B cell (primary cell): ENCODE measurements around the gene SYNE1. TPM values are rescaled to one million over a fixed set of nuclear protein-coding genes. Genes with fewer than 3 reads are reported as not detected.

Source experiments
- ATAC-seq: fragments of 200-7000 bp; cut with Tn5 transposase; one replicate; pipeline ENCODE4 v1.10.0; 2021; ENCODE audit warnings: low read depth, mild to moderate bottlenecking, moderate number of reproducible peaks, moderate library complexity
- CTCF ChIA-PET: fragments of 350-600 bp; sonication (Branson Sonifier 250); formaldehyde crosslinking; loops from one replicate; lab custom pipeline; 2021; ENCODE audit warnings: antibody characterized with exemption, inconsistent platforms; lab: Charles Lee
- POLR2A ChIA-PET: fragments of 350-600 bp; sonication (Branson Sonifier 250); formaldehyde crosslinking; loops from one replicate; lab custom pipeline; 2021; ENCODE audit warnings: antibody characterized with exemption; lab: Charles Lee
- DNase-seq: peaks from one replicate; pipeline ENCODE4 v3.0.0; 2013
- H2AFZ ChIP-seq: 2 replicates; pipeline ENCODE4 v1.6.1; 2012; ENCODE audit warnings: mild to moderate bottlenecking, low read depth, low read length; ENCODE audit not compliant: insufficient read depth, poor library complexity, severe bottlenecking
- H3K27ac ChIP-seq, 2 donors: 1 replicate in 1 of 2; 2 replicates in 1 of 2; pipeline ENCODE4 v1.5.1; 2012 to 2013; ENCODE audit warnings: low read length in 2 of 2, mild to moderate bottlenecking in 2 of 2, moderate library complexity in 1 of 2
- H3K27me3 ChIP-seq, 4 experiments: fragments of 200-600 bp in 1 of 4; sonication (generic) in 1 of 4; replicated peaks in 1 of 4; 1 replicate in 2 of 4; 2 replicates in 2 of 4; pipeline versions ENCODE4 v1.6.1 to v1.7.0; 2013 to 2016; ENCODE audit warnings: low read length in 3 of 4, mild to moderate bottlenecking in 2 of 4, mixed read lengths in 1 of 4, moderate library complexity in 1 of 4; ENCODE audit not compliant: insufficient read depth in 4 of 4, control insufficient read depth in 3 of 4; ENCODE audit errors: control extremely low read depth in 1 of 4
- H3K36me3 ChIP-seq, 2 experiments: replicated peaks in 1 of 2; 1 replicate in 1 of 2; 2 replicates in 1 of 2; pipeline versions ENCODE4 v1.6.1 to v1.7.1; 2013; ENCODE audit warnings: low read length in 1 of 2; ENCODE audit not compliant: insufficient read depth in 2 of 2, control insufficient read depth in 1 of 2; ENCODE audit errors: control extremely low read depth in 1 of 2, extremely low read depth in 1 of 2
- H3K4me1 ChIP-seq, 2 donors: fragments of 200-600 bp in 1 of 2; sonication (generic) in 1 of 2; 1 replicate in 1 of 2; 2 replicates in 1 of 2; pipeline versions ENCODE4 v1.5.1 to v1.6.1; 2013 to 2017; ENCODE audit warnings: low read length in 2 of 2; ENCODE audit not compliant: control insufficient read depth in 2 of 2, insufficient read depth in 2 of 2
- H3K4me2 ChIP-seq: replicated peaks from 2 replicates; pipeline ENCODE3; 2012; ENCODE audit warnings: mild to moderate bottlenecking, low read depth, low read length; ENCODE audit not compliant: poor library complexity, severe bottlenecking
- H3K4me3 ChIP-seq, 5 experiments: fragments of 200-600 bp in 1 of 5; sonication (generic) in 1 of 5; 1 replicate in 3 of 5; 2 replicates in 2 of 5; pipeline versions ENCODE4 v1.5.1 to v1.7.0; 2011 to 2016; ENCODE audit warnings: low read length in 4 of 5, mild to moderate bottlenecking in 4 of 5, low read depth in 2 of 5, control low read depth in 1 of 5, moderate library complexity in 1 of 5; ENCODE audit not compliant: insufficient read depth in 1 of 5; ENCODE audit errors: control extremely low read depth in 1 of 5, extremely low read depth in 1 of 5
- H3K79me2 ChIP-seq: fragments of 200-600 bp; sonication (generic); one replicate; pipeline ENCODE4 v1.6.0; 2016; ENCODE audit warnings: low read length; ENCODE audit not compliant: control insufficient read depth, insufficient read depth
- H3K9ac ChIP-seq: fragments of 200-600 bp; sonication (generic); 2 replicates; pipeline ENCODE4 v1.6.1; 2017; ENCODE audit warnings: mild to moderate bottlenecking, low read length, moderate library complexity
- H3K9me3 ChIP-seq, 3 donors: one replicate each; pipeline versions ENCODE4 v1.6.1 to v1.7.1; 2013; ENCODE audit warnings: low read length in 2 of 3; ENCODE audit not compliant: control insufficient read depth in 2 of 3, insufficient read depth in 1 of 3; ENCODE audit errors: control extremely low read depth in 1 of 3
- H4K20me1 ChIP-seq: 2 replicates; pipeline ENCODE4 v1.6.0; 2012; ENCODE audit warnings: mild to moderate bottlenecking, low read length; ENCODE audit not compliant: insufficient read depth, control insufficient read depth, poor library complexity, severe bottlenecking
- H3K27ac Mint-ChIP-seq: one replicate; pipeline ENCODE4 v1.8.0; 2021; ENCODE audit warnings: mixed read lengths
- H3K27me3 Mint-ChIP-seq: one replicate; pipeline ENCODE4 v1.8.0; 2021; ENCODE audit warnings: mixed read lengths
- H3K4me1 Mint-ChIP-seq: one replicate; pipeline ENCODE4 v1.8.0; 2021; ENCODE audit warnings: mixed read lengths
- H3K4me3 Mint-ChIP-seq: one replicate; pipeline ENCODE4 v1.8.0; 2021; ENCODE audit warnings: mixed read lengths
- H3K9me3 Mint-ChIP-seq: one replicate; pipeline ENCODE4 v1.8.0; 2022; ENCODE audit warnings: mixed read lengths; ENCODE audit not compliant: insufficient read depth
- CTCF ChIP-seq: fragments of 200-600 bp; IDR thresholded peaks from one replicate; pipeline ENCODE4 v1.8.0; 2022; ENCODE audit warnings: antibody characterized with exemption, mild to moderate bottlenecking
- EZH2 ChIP-seq: IDR thresholded peaks from 2 replicates; pipeline ENCODE4 v1.6.1; 2012; ENCODE audit warnings: borderline replicate concordance, low read depth, mild to moderate bottlenecking, moderate library complexity, low read length; ENCODE audit not compliant: insufficient read depth, poor library complexity, severe bottlenecking
- WGBS: methylation state at CpG from one replicate; pipeline ENCODE4 v1.1.5; 2013; ENCODE audit warnings: missing lambda C conversion rate; ENCODE audit not compliant: insufficient coverage; 5-methylcytosine and 5-hydroxymethylcytosine counted together
- intact Hi-C: fragments of 100-400 bp; cut with micrococcal nuclease; formaldehyde crosslinking; loops from one replicate; pipeline ENCODE4 v1.10.0; 2022
- polyA plus RNA-seq: library from polyadenylated mRNA; depleted of rRNA; stranded (reverse); fragments of >200 nt; gene quantifications from 2 replicates; pipeline ENCODE4 v1.2.3, GENCODE V29; 2012
- small RNA-seq: library from RNA; depleted of rRNA; stranded (forward); fragments of <200 nt; gene quantifications from one replicate; pipeline ENCODE3, GENCODE V24; 2012; ENCODE audit warnings: low replicate concordance, low read depth; ENCODE audit not compliant: insufficient read length
- total RNA-seq, 2 donors: library from RNA; stranded (reverse); fragments of 120-200 nt in 1 of 2; gene quantifications; 1 replicate in 1 of 2; 2 replicates in 1 of 2; pipeline versions ENCODE4 v1.2.3 to v1.2.4, GENCODE V29; 2013 to 2022

SYNE1 gene
- total and polyA plus RNA-seq, 2 donors (not counting 1 experiment from before 2014, with no cell fraction given): 49.2 to 108 TPM

DNA sequence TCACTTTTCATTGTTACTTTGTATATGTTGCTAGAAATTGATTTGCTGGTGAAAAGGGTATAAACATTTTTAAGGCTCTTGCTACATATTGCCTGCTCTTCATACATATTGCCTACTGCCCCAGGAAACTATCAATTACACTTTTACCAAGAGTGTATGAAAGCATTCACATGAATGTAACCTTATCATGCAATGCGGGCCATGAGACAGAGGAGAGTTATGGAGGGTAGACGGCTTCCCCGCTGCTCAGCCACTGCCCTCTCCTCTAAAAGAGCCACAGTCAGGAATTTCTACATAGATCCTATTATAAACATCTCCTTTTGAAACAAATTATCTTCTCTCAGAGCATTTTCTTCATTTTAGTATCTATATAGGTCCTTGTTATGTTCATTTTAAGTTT lies 565.3 kb downstream of the SYNE1 start:
- intact Hi-C loops: no loop called here
- Histone ChIP-seq H3K27me3 (no peaks in the 10 kb centered on the region), H3K4me2 (no peak overlapping the region), H3K36me3 (no peaks in the 10 kb centered on the region), H3K9ac (no peak overlapping the region), H3K9me3 (peaks cover 0 to under 1% (median 0%) of the 10 kb centered on the region in 3 donors), H2AFZ (no peak overlapping the region), H3K79me2 (no peaks in the 10 kb centered on the region), H3K27ac (no peak overlapping the region), H4K20me1 (no peaks in the 10 kb centered on the region), H3K4me1 (no peaks in the 10 kb centered on the region), H3K4me3 (no peak overlapping the region)
- Mint-ChIP-seq H3K4me1 (no peaks in the 10 kb centered on the region), H3K27me3 (no peaks in the 10 kb centered on the region), H3K27ac (no peak overlapping the region), H3K9me3 (peaks cover 10% of the 10 kb centered on the region), H3K4me3 (no peak overlapping the region)
- TF ChIP-seq CTCF (no peak), EZH2 (no peak)
- no peak for ATAC-seq
- ChIA-PET CTCF (no interaction called here), POLR2A (no interaction called here)
- WGBS: no CpG with 5 or more reads among the region's 3 CpGs
- no peak for DNase-seq

Small RNA genes lying within 50 kb of the gene (small RNA-seq; reads per million reads assigned to genes)
- not detected for gene RNA5SP223

Other genes with a start within 250 kb of the SYNE1 start
- not detected in 2 replicates for gene MYCT1, start 60.5 kb upstream of the SYNE1 start, total RNA-seq
- gene MYCT1, start 60.5 kb upstream of the SYNE1 start, polyA plus RNA-seq: not detected in 2 replicates
- gene VIP, start 113.4 kb upstream of the SYNE1 start, total RNA-seq: not detected in 2 replicates
- not detected in 2 replicates for gene VIP, start 113.4 kb upstream of the SYNE1 start, polyA plus RNA-seq